HG02571 (cell line): Measurements from ENCODE around the gene PARP11.
A peak's percentile ranks its signal among the peaks of the same experiment; 100 is the strongest.

ENCODE experiments used
- ATAC-seq: cut with Tn5 transposase; IDR thresholded peaks from one replicate; pipeline ENCODE4 v1.9.1; 2021; ENCODE audit warnings: mild to moderate bottlenecking, moderate library complexity; ENCODE audit not compliant: unreplicated experiment

The PARP11 gene

DNA sequence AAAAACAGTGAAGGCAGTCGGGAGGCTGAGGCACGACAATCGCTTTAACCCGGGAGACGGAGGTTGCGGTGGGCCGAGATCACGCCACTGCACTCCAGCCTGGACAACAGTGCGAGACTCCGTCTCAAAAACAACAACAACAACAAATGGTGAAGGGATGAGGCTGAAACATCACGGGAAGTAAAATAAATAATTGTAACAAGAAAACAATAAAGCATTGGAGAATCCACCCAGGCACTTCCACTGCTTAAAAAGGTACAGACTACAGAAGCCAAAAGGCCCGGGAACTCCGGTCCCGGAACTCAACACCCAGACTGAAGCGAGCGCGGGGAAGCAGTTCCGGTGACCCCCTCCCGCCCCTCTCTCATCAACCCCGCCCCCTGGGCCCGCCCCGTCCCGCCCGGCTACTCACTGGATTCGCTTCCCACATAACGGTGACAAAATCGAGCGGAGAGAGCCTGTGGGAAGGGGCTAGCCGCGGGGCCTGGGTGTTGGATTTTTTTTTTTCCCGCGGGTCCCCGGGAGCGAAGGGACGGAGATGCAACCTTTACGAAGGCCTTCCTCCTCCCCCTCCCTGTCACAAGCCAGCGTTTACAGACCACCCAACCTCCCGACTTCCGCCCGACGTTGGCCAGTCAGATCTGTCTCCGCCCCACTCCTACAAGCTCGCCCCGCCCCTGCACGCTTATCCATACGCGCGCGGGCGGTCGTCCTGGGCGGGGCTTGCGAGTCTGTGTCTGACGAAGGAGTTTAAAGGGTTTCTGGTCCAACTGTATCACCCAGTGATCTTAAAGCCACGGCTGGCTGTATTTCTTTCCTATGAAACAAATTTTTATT lies at the start of gene PARP11:
TSS of gene PARP11 (minus strand) at position 600 of the 837 bp plus-strand sequence. CDS start at position 430, 170 bp downstream.
- peak; percentile 95 for ATAC-seq

GRCh38 chr12:3922033-3922432 lies 48.8 kb upstream of the PARP11 start:
- ATAC-seq, result no peak

DNA sequence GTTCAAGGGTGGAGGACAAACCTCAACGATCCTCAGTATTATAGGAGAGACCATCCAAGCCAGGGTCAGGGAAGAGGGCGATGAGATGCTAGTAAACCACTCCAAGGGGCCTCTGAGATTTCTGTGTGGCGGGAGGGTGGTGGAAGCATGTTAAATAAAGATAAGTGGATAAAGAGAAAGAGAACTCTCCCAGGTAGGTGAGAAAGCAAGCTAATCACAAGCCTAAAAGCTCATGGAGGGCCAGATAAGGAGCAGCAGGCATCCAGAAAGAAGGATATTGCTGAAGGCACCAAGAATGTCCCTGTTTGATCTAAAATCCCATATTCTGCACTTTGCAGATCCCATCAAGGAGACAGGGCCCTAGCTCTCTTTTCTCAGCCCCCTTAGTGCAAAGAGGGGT lies 48.3 kb upstream of the PARP11 start:
- ATAC-seq, result no peak

GRCh38 chr12:3921151-3921471 lies 47.9 kb upstream of the PARP11 start:
- no peak for ATAC-seq

DNA sequence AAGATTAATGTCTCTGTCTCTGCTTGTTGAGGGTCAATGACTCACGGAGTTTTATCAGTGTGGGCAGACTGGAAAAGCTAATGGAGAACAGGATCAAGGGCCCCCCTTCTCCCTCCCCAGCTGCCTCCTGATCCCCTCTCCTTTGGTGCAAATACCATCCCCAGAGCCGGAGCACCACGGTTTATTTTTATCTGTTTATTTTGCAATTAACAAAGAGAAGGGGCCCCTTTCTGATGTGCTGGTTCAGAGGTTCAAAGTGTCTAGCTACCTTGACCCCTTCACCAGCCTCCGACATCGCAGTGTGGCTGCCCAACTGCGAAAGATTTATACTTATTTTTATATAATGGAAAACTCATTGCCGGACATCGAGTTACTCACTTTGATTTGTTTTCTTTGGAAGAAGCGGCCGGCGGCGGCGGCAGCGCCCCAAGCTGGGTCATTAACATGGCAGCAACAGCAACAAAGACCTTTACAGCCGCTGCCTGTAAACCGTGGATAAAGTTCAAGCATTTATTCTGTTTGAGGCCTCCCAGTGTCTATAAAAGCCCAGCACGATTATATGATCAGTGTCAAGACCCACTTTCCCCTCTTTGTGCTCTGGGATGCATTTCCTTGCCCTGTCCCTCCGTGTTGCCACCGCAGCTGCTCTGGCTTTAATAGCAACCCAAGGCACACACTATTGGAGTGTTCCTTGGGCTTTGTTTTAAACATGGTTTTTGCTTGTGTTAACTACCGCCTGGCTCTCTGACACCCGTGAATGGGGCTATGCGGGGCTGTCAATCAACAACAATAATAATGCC lies 47.4 kb upstream of the PARP11 start:
- no peak for ATAC-seq

DNA sequence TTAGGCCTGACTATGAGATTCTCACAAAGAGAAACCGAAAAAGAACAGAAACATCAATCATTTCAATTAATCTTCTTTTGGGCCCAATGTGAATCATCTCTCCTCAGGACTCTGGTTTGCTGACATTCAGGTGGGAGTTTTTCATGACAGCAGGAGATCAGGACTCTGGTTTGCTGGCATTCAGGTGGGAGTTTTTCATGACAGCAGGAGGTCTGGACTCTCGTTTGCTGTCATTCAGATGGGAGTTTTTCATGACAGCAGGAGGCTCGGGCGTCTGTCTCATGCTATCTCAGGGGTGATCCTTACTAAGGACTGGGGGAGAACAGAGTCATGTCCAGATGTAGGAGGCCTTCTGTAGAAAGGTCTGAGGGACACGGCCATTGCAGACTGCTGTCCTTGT lies 40.1 kb upstream of the PARP11 start:
- no peak for ATAC-seq

- no peak for ATAC-seq
Observed at GRCh38 chr12:3912863-3913262, 39.7 kb upstream of the PARP11 start.

DNA sequence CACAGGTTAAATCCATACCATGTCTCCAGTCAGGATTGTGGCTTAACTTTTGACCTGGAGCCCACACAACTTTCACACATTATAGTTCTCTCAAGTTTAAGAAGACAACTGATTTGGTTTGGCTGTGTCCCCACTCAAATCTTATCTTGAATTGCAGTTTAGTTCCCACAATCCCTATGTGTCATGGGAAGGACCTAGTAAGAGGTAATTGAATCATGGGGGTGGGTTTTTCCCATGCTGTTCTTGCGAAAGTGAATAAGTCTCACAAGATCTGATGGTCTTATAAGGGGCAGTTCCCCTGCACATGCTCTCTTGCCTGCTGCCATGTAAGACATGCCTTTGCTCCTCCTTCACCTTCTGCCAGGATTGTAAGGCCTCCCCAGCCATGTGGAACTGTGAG lies 38.2 kb upstream of the PARP11 start:
- no peak for ATAC-seq

DNA sequence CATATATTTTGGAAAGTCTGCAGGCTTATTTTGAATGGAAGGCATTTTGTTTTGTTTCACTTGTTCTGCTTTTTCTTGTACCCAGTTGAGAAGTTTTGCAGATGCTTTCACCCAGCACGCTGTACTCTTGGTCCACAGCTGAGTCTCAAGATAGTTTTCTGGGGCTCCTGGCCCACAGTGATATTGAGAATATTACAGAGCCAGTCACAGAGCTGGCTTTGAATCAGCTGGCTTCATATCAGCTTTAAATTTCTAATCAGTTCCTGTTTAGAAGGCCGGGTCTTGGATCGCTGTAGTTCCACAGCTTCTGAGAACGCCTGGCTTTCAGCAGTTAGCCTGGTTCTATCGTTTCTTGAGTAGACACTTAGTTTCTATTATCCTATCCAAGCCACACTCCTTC lies 32.5 kb upstream of the PARP11 start:
- ATAC-seq, result no peak

DNA sequence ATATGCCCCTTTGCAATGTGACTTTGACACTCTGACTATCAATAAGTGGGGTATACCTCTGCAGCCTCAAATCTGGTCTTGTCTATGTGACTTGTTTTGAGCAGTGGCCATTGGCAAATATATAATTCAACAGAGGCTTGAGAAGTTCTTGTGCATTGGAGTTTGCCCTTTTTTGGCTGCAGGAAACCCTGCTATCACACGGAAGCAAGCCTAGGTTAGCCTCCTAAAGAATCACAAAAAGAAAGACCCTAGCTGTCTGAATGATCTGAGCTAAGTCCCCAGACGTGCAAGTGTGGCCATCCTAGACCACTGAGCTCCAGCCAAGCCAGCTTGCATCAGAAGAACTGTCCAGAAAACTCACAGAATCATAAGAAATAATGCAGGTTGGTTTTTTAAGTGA lies 31.8 kb upstream of the PARP11 start:
- ATAC-seq, result no peak

DNA sequence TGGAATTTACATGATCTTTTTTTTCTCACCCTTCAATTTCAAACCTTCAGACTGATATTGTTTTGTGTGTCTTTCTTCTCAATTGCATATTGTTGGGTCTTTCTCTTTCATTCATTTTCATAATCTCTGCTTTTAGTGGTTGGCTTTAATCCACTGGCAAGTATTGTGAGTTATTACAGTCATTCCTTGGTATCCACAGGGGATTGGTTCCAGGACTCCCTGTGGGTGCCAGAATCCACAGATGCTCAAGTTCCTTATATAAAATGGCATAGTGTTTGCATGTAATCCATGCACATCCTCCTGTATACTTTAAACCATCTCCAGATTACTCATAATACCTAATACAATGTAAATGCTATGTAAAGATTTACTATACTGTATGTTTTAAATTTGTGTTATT lies 29.7 kb upstream of the PARP11 start:
- ATAC-seq, result no peak

GRCh38 chr12:3901116-3901515 lies 27.9 kb upstream of the PARP11 start:
- ATAC-seq, result no peak

- no peak for ATAC-seq
Observed at GRCh38 chr12:3898756-3899155, 25.6 kb upstream of the PARP11 start.

GRCh38 chr12:3897371-3897971 lies 24.3 kb upstream of the PARP11 start:
- ATAC-seq, result no peak

DNA sequence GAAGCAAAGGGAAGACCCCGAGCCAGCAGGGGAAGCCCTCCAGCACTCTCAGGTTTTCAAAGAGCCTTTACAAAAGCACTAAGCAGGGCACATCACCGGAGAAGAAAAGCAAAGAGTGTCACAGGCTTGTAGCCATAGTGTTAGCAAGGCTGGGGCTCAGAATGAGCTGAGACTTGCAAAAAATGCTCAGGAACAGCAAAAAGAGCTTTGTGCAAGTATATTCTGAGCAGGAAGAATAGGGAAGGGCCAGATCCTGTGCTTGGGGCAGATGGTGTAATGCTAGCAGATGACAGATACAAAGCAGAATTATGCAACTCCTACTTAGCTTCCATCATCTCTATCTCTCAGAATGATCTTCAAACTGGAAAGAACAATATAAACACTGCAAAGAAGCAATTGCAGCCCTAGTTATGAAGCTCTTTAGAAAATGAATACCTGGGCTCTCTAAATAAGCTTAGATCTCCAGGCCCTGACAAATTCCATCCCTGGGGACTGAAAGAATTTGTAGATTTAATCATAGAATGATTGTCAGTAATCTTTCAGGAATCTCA lies 23.7 kb upstream of the PARP11 start:
- no peak for ATAC-seq

GRCh38 chr12:3896356-3896755 lies 23.2 kb upstream of the PARP11 start:
- no peak for ATAC-seq

DNA sequence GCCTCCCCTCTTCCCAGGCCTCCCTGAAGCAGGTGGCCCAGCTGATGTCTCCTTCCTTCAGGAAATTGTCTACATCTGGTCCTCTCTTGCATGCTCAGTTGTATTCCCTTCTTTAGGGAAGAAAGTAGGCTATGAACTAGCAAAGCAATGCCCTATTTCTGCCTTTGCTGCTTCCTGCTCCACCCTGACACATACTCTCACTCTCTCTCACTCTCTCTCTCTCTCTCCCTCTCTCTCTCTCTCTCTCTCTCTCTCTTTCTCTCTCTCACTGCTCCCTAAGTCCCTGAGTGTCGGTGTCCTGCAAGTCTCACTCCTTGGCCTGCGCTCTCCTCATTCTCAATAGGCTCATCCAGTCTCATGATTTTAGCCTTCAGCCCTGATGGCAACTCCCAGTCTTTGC lies 19.4 kb upstream of the PARP11 start:
- no peak for ATAC-seq

DNA sequence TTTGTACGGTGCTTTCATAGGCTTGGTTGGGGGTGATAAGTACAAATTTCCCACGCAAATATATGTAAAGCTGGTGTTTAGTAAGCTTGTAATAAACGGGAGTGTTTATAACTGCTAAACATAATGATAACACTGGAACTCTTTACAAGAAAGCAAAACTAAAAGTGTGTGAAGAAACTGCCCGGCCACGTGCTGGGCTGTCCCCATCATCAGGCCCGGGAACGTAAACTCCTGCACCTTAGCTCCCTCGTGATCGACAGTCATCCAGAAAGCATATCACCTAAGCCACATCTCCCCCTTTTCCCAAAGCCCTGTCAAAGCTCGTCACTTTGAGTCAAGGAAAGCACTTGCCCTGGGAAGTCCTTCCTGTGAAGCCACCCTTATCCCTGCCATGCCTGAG lies 18.0 kb upstream of the PARP11 start:
- ATAC-seq, result no peak

DNA sequence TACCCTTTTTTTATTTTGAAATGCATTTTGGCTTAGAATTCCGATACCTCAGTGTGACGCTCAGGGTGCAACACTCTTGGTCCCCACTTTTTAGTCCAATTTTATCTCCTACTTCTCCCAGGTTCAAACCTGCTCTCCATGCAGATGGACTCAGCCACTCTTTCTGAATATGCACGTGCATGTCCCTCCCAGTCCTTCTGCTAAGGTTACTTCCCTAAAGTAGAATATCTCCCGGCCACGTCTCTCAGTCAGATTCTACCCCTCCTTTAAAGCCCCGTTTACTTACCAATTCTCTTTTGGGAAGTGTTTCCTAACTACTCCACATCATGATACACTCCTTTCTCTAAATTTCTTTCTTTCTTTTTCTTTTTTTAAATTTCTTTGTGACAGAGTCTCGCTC lies 15.5 kb upstream of the PARP11 start:
- no peak for ATAC-seq

DNA sequence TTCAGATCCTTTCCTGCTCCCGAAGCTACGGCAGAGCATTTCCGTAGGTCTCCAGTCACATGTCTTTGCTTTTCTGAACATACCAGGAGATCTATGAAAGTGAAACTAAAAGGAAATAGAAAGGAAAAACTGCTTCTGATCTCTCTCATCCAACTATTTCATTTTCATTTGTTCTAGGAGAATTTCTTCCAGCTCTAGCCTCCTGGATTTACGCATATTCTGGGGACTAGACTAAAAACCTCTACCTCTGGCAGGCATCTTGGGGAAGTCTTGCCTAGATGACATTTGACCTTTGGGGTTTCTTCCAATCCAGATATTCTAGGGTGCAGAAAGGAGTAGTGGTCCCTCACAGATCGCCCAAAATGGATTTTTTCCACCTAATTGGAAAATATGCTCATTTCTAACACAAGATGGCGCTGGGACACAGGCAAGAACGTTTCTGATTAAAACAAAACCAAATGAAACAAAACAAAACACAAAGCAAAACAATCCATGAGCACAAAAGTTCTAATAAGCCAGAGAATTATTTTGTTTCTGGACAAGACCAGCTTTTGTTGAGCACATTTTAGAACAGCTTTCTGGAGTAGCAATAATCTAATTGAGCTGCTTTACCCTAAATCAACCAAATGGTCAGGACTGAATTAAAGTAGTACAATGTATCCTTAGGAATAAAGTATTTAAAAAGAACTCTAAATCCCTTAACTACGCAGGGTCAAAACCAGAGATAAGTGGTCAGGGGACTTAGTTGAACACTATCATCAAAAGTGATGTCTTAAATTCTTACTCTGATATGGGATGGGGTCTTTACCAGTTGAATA lies 12.3 kb upstream of the PARP11 start:
- ATAC-seq, result no peak

GRCh38 chr12:3884671-3885070 lies 11.5 kb upstream of the PARP11 start:
- ATAC-seq, result no peak
